Measurements from ENCODE around the gene ITSN1. TPM values are rescaled to one million over a fixed set of nuclear protein-coding genes. Genes with fewer than 3 reads are reported as not detected.
"Not testable (repeated sequence)": the region's sequence is repeated elsewhere in the genome, so short reads cannot be mapped to it uniquely, and the experiment has no call there.

The ITSN1 gene
- total and polyA plus RNA-seq, 7 donors, result 10.8 to 45.4 (median 35.7) TPM

DNA sequence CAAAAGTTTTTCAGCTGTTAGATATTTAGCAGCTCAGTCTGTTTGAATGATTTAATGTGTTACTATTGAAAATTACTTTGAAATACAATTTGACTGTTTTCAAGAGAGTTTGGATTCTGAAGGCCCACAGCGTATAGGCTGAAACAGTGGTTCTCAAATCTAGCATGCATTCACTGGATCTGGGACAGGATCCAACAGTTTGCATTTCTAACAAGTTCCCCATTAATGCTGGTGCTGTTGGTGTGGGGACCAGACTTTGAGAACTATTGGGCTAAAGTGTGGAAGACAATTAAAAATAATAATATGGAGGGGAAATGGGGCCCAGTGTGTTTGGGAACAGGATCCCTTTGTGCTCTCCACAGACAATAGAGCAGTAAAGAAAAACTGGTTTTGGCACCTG, 31.9 kb downstream of the ITSN1 start:
- intact Hi-C loops (cut with DNase I), result no loop called here
- no peaks in the 10 kb centered on the region for H3K27me3 ChIP-seq
- H3K27ac ChIP-seq, result no peak overlapping the region
- H3K4me3 ChIP-seq, result no peak overlapping the region
- 93 to 94% methylated on average over 1 of the region's 1 CpG for WGBS, 2 donors
- peaks cover 0 to 10% (median 7%) of the 10 kb centered on the region in 4 donors for H3K4me1 ChIP-seq
- H3K9me3 ChIP-seq, result no peaks in the 10 kb centered on the region
- no peak for DNase-seq
- TF ChIP-seq POLR2A (IDR thresholded peaks at IDR 0.05), result no peak
- no peak for TF ChIP-seq EP300 (IDR thresholded peaks at IDR 0.05)
- TF ChIP-seq CTCF (IDR thresholded peaks at IDR 0.05), result no peak
- TF ChIP-seq POLR2AphosphoS5 (IDR thresholded peaks at IDR 0.05), result no peak
- no peaks in the 10 kb centered on the region for H3K36me3 ChIP-seq

- peaks cover 0 to 16% (median 8%) of the 10 kb centered on the region in 4 donors for H3K4me1 ChIP-seq
- H3K27me3 ChIP-seq; intact Hi-C loops (cut with DNase I); DNase-seq; H3K4me3 ChIP-seq; H3K9me3 ChIP-seq; H3K36me3 ChIP-seq; H3K27ac ChIP-seq: not testable (repeated sequence)
- WGBS, 2 donors, result 97% methylated on average over 5 of the region's 5 CpGs
Observed at GRCh38 chr21:33676666-33677065, 34.4 kb downstream of the ITSN1 start.

GRCh38 chr21:33677450-33677849, 35.1 kb downstream of the ITSN1 start:
- H3K9me3 ChIP-seq, result no peaks in the 10 kb centered on the region
- no peak for TF ChIP-seq POLR2A (IDR thresholded peaks at IDR 0.05)
- TF ChIP-seq CTCF (IDR thresholded peaks at IDR 0.05), result no peak
- TF ChIP-seq EP300 (IDR thresholded peaks at IDR 0.05), result no peak
- no peaks in the 10 kb centered on the region for H3K27me3 ChIP-seq
- intact Hi-C loops (cut with DNase I), result no loop called here
- no peak overlapping the region for H3K27ac ChIP-seq
- no peaks in the 10 kb centered on the region for H3K36me3 ChIP-seq
- 94 to 96% methylated on average over 9 of the region's 9 CpGs for WGBS, 2 donors
- DNase-seq, result no peak
- H3K4me3 ChIP-seq, result no peak overlapping the region
- peaks cover 0 to 16% (median 8%) of the 10 kb centered on the region in 4 donors for H3K4me1 ChIP-seq

- intact Hi-C loops (cut with DNase I), result no loop called here
- WGBS, 2 donors, result 86 to 96% methylated on average over 6 of the region's 6 CpGs
- peaks cover 0 to 41% (median 32%) of the 10 kb centered on the region in 4 donors for H3K4me1 ChIP-seq
- H3K27me3 ChIP-seq, result no peaks in the 10 kb centered on the region
- no peak for TF ChIP-seq CTCF (IDR thresholded peaks at IDR 0.05)
- no peak for TF ChIP-seq POLR2A (IDR thresholded peaks at IDR 0.05)
- no peak for TF ChIP-seq POLR2AphosphoS5 (IDR thresholded peaks at IDR 0.05)
- TF ChIP-seq EP300 (IDR thresholded peaks at IDR 0.05), result no peak
- no peaks in the 10 kb centered on the region for H3K9me3 ChIP-seq
- no peak overlapping the region for H3K4me3 ChIP-seq
- no peaks in the 10 kb centered on the region for H3K36me3 ChIP-seq
- no peak overlapping the region for H3K27ac ChIP-seq
- no peak for DNase-seq
Observed at GRCh38 chr21:33680870-33681269, 38.6 kb downstream of the ITSN1 start.

- intact Hi-C loops (cut with DNase I), result no loop called here
- H3K27ac ChIP-seq, result peak overlapping the region in 3 of 4 donors; percentile 0 to 49 (median 5)
Observed at GRCh38 chr21:33682992-33683627, 40.8 kb downstream of the ITSN1 start.

DNA sequence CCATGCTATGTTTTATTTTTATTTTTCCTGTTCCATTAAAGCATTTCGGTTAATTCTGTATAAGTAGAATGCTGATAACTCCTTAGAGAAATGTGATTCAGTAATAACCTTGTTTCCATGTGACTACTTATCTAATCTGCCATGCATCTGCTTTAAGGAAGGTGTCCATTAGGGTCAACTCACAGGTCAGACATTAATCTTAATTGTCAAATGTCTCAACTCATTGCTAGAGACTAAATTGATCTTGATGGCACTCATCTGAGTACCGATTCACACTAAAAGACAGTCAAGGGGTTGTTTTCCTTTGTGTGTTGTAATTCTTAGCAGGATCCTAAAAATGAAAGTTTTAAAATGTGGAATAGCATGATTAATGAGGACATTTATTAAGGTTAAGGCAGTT, 41.8 kb downstream of the ITSN1 start:
- H3K4me3 ChIP-seq, result no peak overlapping the region
- H3K36me3 ChIP-seq, result no peaks in the 10 kb centered on the region
- peak overlapping the region in 2 of 4 donors; percentile 0 to 49 for H3K27ac ChIP-seq
- no peaks in the 10 kb centered on the region for H3K9me3 ChIP-seq
- DNase-seq, result no peak
- 84 to 90% methylated on average over 2 of the region's 2 CpGs for WGBS, 2 donors
- TF ChIP-seq CTCF (IDR thresholded peaks at IDR 0.05) (no peak), POLR2AphosphoS5 (IDR thresholded peaks at IDR 0.05) (no peak)
- H3K27me3 ChIP-seq, result no peaks in the 10 kb centered on the region
- intact Hi-C loops (cut with DNase I), result no loop called here
- H3K4me1 ChIP-seq, result peaks cover 0 to 53% (median 41%) of the 10 kb centered on the region in 4 donors

More at GRCh38 chr21:33682992-33683627, 40.8 kb downstream of the ITSN1 start:
- Histone ChIP-seq H3K36me3 (no peaks in the 10 kb centered on the region), H3K4me1 (peaks cover 0 to 54% (median 40%) of the 10 kb centered on the region in 4 donors), H3K9me3 (no peaks in the 10 kb centered on the region), H3K27me3 (no peaks in the 10 kb centered on the region), H3K4me3 (no peak overlapping the region)
- TF ChIP-seq EP300 (IDR thresholded peaks at IDR 0.05), result no peak
- TF ChIP-seq POLR2AphosphoS5 (IDR thresholded peaks at IDR 0.05), result peak in 1 of 4 donors; percentile 21
- no peak for DNase-seq
- 89 to 94% methylated on average over 4 of the region's 4 CpGs for WGBS, 2 donors
